HG03097 (cell line): ENCODE results near the gene BCL2L2.

Experiments used
- ATAC-seq: cut with Tn5 transposase; IDR thresholded peaks from one replicate; pipeline ENCODE4 v1.9.1; 2021; ENCODE audit not compliant: unreplicated experiment, low FRiP score

The BCL2L2 gene

DNA sequence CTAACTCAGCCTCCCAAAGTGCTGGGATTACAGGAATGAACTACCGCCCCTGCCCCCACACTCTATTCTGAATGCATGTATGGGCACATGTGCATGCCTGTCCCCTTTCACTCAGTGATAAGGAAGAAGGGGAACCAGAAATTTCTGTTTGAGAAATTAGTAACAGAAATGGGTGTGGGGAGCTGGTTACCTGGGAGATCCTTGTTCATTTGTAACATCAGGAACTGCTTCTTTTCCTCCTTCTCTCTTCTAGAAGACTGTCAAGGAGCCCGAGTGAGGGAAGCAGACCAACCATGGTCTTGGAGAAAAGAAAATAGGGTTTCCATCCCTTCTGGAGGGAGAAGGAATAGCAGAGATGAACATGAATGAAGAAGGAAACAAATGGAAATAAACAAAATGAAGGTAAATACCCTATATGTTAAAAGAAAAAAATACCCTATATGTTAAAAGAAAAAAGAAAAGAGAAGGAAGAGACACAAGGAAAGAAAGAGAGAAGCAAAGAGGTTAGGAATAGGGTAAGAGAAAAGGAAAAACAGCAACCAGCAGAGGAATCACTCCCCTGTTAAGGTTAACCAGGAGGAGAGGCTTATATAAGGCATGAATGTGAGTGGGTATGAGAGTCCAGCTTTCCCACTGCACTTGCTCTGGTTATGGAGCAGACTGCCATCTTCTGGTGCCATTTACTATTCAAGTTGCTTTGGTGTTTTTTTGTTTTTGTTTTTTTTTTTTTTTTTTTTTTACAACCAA, 7.2 kb upstream of the BCL2L2 start:
- ATAC-seq: no peak

DNA sequence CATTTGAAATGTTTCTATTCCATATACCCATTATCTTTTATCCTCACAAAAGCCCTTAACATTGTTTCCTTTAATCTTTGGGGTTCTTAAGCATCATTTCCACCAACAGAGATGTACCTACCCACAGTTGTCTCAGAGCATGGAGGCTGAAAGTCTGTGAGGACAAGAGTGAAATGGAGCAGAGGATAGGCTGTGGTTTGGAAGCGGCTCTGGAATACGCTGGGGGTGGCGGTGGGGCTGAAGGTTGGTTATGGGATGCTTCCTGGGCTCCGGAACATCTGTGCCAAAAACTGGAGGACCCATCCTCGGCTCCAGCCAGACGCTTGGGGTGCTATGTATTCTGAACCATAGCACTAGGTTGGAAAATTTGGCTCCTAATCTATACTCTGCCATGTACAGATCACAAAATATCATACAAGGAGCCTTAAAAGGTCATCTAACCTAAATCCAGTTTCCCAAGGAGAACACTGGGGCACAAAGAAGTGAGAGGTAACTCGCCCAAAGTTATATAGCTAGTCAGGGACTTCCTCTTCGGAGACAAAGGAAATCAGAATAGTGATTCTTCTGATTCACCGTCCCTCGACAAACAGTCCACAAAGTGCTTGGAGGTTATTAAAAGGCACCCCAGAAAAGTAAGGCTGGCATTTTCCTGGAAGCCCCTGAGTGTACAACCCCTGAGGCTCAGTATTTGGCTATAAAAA, 6.5 kb upstream of the BCL2L2 start:
- no peak for ATAC-seq

DNA sequence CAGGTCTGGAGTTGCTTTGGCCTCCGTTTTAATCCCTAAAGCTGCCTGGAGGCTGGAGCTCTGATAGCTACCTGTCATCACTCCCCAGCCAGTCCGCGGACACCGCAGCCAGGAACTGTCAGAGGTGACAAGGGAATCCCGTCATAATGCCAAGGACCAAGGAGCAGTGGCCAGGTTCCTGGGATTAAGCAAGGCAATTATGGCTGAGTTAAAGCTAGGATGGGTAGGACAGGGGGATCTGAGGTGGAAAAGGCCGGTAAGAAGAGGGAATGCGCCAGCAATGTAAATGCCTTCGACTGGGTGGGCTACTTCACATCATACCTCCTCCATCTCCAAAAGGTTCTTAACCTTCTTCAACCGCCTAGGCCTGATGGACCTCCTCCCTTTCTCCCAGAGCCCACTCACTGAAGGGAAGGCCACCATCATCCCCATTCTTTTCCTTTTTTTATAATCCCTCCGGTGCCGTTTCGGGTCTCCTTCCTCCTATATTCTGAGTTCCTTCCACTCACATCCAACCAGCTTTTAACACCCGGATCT, 5.9 kb upstream of the BCL2L2 start:
- no peak for ATAC-seq

DNA sequence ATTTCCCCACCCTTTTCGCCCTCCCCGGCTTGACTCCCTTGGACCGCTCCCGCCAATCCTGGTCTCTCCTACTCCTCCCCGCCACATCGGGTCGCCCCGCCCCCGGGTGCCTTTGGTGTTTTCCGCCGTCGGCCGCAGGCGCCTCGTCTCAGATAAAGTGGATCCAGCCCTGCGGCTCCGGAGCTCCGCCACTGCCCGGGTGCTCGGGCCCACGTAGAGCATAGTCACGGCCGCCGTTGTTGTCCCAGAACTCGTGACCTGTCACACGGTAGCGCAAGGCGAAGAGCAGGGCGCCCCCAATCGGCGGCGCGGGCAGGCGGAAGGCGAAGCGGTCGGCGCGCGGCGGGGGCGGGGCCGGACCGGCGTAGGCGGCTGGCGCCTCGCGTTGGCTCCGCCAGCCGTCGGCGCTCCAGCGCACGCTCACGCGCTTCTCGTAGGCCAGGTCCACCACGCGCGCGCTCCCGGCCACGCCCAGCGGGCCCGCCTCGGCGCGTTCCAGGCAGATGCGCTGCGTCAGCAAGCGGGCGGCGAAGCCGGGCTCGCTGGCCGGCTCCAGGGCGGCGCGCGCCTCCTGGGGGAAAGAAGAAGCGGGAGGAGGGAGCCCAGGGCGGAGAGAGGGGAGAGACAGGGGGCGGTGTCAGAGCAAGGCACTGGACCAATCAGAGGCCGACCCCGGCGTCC, 5.2 kb upstream of the BCL2L2 start:
- peak; percentile 80 for ATAC-seq

GRCh38 chr14:23301969-23302289, 4.7 kb upstream of the BCL2L2 start:
- peak; percentile 12 for ATAC-seq

GRCh38 chr14:23302290-23303225, 4.1 kb upstream of the BCL2L2 start, which contains the start of gene PPP1R3E:
TSS of gene PPP1R3E (minus strand) at chr14:23302859. CDS start at chr14:23302576, 283 bp downstream.
- peak; percentile 29 for ATAC-seq

DNA sequence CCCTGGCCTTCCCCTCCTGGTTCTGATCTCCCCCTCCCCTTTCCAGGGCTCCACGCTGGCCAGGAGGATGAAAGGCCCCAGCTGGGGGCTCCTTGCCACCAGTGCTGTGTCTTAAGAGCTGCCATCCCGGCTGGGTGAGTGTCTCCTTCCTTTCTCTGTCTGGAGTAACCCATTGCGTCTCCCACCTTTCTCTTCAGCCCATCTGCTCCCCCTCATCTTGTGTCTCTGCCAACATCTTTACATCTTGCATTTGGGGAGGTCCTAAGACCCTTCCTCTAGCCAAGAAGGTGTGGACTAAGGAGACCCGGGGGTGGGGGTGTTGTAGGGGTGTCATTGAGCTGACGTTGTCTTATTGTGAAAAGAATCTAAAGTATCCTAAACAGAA, 505 bp downstream of the BCL2L2 start:
- no peak for ATAC-seq

DNA sequence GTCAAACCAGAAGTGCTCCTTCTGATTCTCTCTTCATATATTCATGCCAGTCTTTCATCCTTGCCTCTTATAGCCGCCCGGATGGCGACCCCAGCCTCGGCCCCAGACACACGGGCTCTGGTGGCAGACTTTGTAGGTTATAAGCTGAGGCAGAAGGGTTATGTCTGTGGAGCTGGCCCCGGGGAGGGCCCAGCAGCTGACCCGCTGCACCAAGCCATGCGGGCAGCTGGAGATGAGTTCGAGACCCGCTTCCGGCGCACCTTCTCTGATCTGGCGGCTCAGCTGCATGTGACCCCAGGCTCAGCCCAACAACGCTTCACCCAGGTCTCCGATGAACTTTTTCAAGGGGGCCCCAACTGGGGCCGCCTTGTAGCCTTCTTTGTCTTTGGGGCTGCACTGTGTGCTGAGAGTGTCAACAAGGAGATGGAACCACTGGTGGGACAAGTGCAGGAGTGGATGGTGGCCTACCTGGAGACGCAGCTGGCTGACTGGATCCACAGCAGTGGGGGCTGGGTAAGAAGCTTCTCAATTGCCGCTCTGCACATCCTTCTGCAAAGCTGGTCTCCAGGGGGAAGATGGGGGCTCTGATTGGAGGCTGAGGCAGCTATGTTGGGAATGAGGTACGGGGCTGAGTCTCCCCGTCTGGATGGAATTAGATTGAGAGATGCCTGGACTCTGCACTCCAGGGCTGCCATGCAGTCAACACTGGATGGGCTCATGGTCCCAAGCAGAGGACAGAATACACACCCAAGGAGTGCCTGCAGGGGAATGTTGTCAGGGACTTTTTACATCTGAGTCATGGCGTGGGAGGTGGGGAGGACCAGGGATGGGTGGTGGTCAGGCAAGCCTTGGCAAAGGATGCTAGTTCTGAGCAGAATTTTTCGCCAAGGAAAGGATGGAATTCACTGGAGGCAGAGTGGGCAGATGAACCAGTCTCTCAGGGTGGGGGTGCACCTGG, 1.3 kb downstream of the BCL2L2 start:
- no peak for ATAC-seq

DNA sequence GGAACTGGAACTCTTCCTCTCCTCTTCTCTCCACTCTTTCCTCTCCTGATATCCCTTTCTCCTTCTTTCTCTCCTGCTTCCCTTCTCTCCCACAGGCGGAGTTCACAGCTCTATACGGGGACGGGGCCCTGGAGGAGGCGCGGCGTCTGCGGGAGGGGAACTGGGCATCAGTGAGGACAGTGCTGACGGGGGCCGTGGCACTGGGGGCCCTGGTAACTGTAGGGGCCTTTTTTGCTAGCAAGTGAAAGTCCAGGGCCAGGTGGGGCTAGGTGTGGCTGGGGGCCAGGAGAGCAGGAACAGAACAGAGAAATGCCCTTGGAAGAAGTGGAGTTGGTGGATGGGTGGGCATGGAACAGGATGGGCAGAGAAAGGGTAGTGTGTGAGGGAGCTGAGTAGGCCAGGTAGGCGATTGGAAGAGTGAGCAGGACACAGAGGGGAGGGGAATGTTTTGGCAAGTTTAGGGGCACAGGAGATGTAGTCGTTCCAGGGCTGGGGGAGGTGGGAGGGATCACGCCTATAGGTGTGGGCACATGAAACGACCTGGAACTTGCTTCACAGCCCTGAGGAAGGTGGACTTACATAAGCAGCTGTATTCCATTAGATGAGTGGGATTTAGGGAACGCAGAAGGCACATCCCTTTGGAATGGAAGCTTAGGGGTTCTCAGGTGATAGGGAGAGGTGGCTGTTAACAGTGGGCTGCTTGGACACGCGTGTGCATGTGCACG, 2.2 kb downstream of the BCL2L2 start:
- ATAC-seq: no peak

DNA sequence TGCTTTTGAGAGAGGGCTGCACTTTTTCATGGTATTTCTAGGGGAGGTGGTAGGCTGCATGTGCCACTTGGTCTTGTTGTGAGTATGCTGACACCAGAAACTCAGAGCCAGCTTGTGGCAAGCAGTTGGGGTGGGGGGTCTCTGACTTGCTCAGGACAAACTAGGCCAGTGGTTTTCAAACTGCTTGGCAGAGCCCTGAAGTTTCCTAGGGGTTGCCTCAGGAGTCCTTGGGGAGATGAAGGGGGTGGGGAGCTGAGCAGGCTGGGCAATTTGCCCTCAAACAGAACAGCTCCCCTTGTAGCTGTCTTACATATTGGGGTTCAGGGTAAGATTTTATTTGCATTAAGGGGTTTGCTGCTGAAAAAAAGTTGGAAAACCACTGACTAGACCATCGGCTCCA, 3.9 kb downstream of the BCL2L2 start:
- ATAC-seq: no peak

DNA sequence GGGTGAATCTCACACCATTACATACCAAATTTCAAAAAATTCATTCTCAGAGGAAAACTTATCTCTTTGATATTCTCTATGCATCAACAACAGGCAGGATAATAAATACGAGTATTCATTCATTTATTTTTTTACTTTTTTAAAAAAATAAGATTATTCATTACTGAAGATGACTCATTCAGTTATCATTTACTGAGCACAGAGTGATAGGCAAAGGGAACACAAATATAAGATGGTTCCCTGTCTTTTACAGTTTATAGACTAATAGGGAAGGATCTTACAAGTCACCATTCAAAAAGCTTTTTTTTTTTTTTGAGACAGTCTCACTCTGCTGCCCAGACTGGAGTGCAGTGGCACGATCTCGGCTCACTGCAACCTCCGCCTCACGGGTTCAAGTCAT, 9.7 kb downstream of the BCL2L2 start:
- ATAC-seq: no peak

DNA sequence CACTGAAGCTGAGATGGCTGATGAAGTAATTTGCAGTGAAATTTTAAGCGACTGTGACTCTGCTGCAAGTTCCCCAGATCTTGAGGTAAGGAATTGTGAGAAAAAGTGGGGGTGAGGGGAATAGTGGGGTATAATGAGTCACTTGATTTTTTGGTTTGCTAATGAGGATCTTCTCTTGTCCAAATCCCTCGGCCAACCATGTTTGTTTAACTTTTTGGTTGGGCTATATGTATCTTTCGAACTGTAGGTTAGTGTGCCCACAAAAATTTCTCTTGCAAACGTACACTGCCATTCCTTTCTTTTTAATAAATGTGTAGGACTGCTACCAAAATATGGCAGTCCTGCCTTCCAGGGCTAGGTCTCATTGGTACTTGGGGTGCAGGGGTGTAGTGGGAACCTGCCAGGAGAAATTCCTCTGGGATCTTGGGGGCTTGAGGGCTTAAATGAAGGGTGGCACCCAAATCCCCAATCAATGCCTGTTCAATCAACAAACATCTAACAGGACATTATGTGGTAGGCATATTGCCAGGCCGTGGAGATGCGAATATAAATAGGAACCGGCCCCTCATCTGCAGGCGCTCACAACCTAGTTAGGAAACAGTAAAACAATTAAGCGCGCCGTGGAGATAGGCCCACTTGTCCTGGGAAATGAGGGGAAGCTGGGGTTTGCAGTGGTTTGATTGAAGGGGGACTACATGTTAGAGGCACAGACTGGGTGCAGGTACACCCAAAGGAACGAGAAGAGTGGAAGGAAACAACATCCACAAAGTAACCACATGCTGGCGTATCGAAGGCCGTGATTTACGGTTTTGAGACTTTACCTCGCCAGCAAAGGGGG, 13.3 kb downstream of the BCL2L2 start:
- no peak for ATAC-seq

GRCh38 chr14:23320584-23321571, 14.2 kb downstream of the BCL2L2 start, which contains the start of gene PABPN1:
TSS of gene PABPN1 (plus strand) at chr14:23321457. CDS start at chr14:23321470, 13 bp downstream.
- ATAC-seq: peak; percentile 94

- peak; percentile 10 for ATAC-seq
Measured at GRCh38 chr14:23321572-23322547, 15.2 kb downstream of the BCL2L2 start.
